GM10266 (cell line): Measurements from ENCODE around the gene ATG9A.

Experiments used
- DNase-seq: peaks from one replicate; pipeline ENCODE4 v3.0.0; 2012; ENCODE audit errors: extremely low spot score
- TF ChIP-seq, protein P1 (sequence below): IDR thresholded peaks from 2 replicates; pipeline ENCODE4 v1.5.1; 2012; ENCODE audit warnings: mild to moderate bottlenecking, low read depth; ENCODE audit not compliant: control insufficient read depth, insufficient read depth; ENCODE audit errors: missing control alignments

Gene ATG9A

DNA sequence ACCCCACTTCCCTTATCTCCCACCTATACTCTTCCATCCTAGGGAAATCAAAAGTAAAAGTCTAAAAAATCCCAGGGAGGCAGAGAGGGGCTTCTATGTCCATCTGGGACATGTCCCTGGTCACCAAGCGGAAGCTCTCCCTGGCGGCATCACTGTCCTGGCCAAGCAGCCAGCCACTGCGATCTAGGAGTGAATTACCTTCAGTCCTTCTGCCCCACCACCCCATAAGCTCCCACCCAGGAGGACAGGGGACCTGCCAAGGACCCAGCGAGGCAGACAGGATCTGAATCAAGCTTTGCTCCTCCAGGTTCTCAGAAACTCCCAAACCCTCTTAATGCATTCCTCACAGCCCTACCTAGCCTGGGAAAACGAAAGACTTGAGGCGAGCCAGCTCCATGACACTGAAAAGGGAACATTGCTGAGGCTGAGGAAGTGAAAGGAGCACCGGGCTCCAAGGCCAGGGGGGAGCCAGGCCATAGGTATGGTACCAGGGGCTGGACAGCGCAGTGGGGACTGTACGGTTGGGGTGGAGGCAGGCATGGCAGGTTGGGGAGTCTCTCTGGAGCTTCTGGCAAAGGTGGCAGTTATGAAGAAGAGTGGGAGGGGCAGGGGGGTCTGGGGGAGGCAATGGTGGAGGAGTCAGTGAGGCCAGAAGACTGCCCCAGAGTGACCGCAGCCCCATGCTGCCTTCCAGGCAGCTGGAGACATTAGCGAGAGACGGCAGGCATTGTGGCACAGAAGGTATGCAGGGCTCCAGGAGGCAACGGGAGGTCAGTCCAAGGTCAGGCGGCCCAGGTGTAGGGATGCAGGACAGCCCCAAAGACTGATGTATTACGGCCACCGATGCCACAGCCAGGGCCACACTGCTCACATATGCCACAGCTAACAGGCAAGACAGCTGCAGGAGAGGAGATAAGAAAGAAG, 56.9 kb downstream of the ATG9A start:
- TF ChIP-seq, protein P1, sequence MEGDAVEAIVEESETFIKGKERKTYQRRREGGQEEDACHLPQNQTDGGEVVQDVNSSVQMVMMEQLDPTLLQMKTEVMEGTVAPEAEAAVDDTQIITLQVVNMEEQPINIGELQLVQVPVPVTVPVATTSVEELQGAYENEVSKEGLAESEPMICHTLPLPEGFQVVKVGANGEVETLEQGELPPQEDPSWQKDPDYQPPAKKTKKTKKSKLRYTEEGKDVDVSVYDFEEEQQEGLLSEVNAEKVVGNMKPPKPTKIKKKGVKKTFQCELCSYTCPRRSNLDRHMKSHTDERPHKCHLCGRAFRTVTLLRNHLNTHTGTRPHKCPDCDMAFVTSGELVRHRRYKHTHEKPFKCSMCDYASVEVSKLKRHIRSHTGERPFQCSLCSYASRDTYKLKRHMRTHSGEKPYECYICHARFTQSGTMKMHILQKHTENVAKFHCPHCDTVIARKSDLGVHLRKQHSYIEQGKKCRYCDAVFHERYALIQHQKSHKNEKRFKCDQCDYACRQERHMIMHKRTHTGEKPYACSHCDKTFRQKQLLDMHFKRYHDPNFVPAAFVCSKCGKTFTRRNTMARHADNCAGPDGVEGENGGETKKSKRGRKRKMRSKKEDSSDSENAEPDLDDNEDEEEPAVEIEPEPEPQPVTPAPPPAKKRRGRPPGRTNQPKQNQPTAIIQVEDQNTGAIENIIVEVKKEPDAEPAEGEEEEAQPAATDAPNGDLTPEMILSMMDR, result no peak
- no peak for DNase-seq

DNA sequence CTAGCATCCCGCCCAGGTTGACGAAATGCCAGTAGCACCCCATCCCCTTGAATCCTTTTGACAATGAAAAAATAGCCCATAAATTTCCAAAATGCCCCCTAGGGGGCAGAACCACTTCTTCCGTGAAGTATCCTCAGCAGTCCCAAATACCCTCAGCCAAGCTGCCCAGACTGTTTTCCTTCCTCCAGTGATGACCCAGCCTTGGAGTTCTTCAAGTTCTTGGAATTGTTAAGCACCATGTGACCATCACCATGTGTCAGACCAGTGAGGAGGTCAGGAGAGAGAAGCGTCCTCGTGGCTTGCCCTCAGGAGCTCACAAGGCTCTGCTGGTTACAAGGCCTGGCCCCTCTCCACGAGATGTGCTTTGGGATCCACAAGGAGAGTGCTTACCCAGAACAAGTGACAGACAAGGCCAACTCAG, 58.2 kb downstream of the ATG9A start:
- TF ChIP-seq, protein P1, result peak; percentile 50
- peak; percentile 42 for DNase-seq

DNA sequence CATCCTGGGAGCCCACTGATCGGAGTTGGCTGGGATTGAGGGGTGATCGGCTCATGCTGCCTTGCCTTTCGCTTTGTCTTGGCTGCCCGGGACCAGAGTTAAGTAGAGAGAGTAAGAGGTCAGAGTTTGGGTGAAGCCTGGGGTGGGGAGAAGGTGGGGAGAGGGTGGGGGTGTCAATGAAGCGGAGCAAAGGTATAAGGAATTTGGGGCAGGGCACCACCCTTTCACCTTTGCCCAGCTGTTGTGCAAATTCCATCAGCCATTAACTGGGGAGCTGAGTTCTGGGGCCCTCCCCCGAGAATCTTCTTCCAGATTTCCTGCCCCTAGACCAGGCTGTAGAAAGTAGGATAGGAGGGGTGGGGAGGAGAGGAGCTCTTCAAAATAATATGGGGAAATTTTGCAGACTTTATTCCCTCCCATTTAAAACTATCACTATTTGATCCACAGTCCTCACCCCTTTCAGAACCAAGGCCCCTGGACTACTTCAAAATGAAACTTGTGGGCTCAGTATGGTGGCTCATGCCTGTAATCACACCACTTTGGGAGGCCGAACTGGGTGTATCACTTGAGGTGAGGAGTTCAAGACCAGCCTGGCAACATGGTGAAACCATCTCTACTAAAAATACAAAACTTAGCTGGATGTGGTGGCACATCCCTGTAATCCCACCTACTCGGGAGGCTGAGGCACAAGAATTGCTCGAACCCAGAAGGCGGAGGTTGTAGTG, 59.3 kb downstream of the ATG9A start, which contains the start of gene SLC23A3:
Gene SLC23A3 (minus strand): TSS at position 100 of the 725 bp plus-strand sequence. CDS start 45 bp downstream, at position 55.
- no peak for DNase-seq
- TF ChIP-seq, protein P1, result no peak
